NCI-H345 treated with DMSO at 0.1 percent for 48 hours (cell line): ENCODE measurements around the gene SATL1.
"Not testable (repeated sequence)": the region's sequence is repeated elsewhere in the genome, so short reads cannot be mapped to it uniquely, and the experiment has no call there.

Experiments
- DNase-seq: peaks from one replicate; lab custom pipeline; 2025; ENCODE audit not compliant: unreplicated experiment; lab: John Stamatoyannopoulos, UW

The SATL1 gene, protein sequence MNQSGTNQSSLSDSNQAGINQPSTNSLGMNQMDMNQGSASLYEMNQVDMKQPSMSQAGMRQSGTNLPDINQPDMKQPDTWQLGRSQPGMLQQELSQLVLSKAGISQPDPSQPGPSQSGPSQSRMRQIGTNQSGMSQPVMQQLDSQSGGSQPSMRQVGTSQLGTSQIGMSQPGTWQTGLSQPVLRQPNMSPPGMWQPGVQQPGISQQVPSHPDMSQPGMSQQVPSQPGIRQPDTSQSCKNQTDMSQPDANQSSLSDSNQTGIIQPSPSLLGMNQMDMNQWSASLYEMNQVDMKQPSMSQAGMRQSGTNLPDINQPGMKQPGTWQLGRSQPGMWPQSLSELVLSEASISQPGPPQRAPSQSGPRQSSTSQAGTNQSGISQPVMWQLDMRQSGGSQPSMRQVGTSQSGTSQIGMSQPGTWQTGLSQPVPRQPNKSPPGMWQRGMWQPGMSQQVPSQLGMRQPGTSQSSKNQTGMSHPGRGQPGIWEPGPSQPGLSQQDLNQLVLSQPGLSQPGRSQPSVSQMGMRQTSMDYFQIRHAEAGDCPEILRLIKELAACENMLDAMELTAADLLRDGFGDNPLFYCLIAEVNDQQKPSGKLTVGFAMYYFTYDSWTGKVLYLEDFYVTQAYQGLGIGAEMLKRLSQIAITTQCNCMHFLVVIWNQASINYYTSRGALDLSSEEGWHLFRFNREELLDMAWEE

DNA sequence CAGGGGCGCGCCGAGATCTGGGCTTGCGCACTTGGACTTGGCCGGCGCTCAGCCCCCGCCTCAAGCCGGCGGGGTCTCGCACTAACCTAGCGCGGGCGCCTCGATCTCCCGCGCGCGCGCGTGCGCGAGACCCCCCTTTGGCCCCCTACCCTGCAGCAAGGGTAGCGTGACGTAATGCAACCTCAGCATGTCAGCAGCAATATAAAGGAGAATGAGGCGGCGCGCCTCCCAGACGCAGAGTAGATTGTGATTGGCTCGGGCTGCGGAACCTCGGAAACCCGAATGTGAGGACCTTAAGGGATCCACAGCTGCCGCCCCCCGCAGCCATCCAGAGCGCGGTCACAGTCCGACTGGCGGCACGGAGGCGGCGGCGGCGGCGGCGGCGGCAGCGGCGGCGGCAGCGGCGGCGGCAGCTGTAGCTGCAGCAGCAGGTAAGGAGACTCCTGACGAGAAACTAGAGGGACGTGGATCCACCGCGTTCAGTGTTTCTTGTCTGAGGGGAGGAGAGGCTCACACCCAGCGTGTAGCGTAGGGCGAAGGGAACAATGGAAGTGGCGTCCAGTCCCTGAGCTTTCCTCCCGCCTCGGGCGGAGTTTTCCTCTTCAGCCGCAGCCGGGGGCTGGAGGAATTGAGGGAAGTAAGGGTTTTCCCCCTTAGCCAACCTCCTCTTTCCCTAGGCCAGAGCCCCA is at the start of gene SATL1, which contains the start of gene ZNF711:
SATL1 (minus strand) TSS at position 19 of the 689 bp plus-strand sequence. CDS start 134,811 bp downstream, outside the sequence.
ZNF711 (plus strand) TSS at position 231 of the 689 bp plus-strand sequence. CDS start 3,582 bp downstream, outside the sequence.
- peak; percentile 75 for DNase-seq

GRCh38 chrX:85288992-85289723 is 45.6 kb upstream of the SATL1 start:
- DNase-seq, result no peak

GRCh38 chrX:85285286-85285685 is 41.7 kb upstream of the SATL1 start:
- DNase-seq, result not testable (repeated sequence)

DNA sequence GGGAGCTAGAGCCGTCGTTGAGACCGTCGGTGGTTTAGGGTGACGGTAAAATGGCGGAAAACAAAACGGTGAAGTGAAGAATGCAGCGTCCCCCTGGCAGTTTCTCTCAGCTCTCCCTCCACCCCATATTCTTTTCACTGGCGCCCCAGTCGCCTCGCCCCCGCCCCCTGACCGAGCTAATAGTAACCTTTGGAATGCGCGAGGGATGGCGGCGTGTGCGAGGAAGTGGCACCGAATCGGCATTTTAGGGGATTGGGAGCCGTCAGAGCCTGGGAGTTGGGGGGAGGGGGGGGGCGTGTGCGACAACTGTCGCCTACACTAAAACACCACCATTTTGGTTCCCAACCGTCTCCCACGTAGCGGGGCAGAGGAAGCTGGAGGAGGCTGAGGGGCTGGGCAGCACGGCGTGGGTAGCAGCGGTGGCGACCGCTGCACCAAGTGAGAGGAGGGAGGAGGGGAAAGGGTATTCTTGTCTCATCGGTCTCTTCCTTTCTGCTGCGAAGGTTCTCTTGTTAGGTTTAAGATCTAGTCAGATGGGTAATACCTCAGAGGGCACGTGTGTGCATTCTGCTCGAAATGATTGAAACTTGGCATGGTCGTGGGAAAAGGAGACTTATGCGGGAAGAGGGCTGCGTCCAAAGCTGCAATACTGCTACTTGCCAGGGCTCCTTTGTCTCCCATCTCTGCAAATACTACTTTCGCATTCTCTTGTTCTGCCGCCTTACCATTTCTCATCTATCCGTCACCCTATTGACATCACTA is 1.1 kb upstream of the SATL1 start:
- DNase-seq, result peak; percentile 39

DNA sequence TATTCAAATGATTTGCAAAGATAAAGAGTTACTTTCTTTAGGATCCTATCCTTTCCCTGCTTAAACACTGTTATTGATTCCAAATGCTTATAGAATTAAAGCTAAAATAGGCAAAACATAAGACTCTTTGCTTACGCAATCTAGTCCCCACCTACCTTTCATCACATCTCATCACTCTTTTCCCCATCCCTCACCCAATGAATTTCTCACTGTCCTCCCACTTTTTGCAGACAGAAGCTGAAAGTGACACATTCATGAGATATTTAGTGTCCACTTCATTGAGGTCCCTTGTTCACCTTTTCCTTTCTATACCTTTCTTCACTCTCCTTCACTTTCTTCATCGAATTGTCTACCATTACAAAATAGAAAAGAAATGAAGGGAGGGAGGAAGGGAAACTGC is 424 bp downstream of the SATL1 start:
- DNase-seq, result no peak

DNA sequence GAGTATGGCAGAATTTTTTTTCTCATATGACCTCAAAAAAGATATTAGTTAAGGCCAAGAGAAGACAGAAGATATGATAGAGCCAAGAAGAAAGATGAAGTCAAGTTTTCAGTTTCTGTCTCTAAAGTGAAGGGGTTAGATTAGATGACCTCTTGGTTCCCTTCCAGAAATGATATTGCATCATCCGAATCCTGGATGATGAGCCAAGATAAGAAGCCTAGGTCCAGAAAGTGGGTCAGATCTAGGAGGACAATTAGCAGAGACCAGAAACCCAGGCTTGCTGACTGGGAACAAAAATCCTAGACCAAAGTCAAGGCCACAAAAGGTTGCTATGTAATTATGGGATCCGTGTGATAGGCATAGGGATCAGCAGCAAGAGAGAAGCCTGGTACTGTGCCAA is 20.2 kb downstream of the SATL1 start:
- DNase-seq, result no peak

DNA sequence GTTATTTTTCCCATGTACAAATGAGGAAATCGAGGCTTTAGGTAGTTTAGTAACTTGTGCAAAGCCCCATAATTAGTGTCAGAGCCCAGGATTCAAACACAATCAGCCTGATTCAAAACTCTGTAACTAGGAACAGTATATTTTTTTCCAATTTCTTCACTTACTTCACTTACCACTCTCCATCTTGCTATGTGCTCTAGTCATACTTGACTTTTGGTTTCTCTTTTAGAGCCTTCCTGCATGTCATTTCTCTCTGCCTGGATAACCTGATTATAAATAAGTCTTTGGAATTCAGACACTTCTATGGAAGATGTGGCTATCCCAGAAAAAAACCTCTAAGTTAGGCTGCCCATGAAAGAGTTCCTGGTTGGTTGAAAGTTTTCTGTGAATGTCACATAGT is 22.2 kb downstream of the SATL1 start:
- no peak for DNase-seq

GRCh38 chrX:85215946-85216345 is 27.6 kb downstream of the SATL1 start:
- DNase-seq, result no peak

GRCh38 chrX:85213792-85214530 is 29.6 kb downstream of the SATL1 start:
- no peak for DNase-seq

- DNase-seq, result no peak
Measured at GRCh38 chrX:85203461-85203970, 40.1 kb downstream of the SATL1 start.

DNA sequence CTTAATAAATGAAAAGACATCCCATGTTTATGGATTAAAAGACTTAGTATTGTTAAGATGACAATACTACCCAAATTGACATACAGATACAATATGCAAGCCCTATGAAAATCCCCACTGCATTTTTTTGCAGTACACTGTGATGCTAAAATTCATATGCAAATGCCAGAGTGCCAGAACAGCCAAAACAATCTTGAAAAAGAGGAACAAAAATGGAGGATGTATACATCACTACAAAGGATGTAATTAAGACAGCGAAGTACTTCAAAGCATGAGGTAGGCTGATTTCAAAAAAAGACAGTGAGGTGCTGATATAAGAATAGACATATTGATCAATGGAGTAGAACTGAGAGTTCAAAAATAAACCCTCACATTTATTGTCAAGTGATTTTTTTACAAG is 47.3 kb downstream of the SATL1 start:
- no peak for DNase-seq

GRCh38 chrX:85159644-85160043 is 83.9 kb downstream of the SATL1 start:
- no peak for DNase-seq

GRCh38 chrX:85140964-85141363 is 102.6 kb downstream of the SATL1 start:
- no peak for DNase-seq

- no peak for DNase-seq
Measured at GRCh38 chrX:85139422-85139821, 104.2 kb downstream of the SATL1 start.

DNA sequence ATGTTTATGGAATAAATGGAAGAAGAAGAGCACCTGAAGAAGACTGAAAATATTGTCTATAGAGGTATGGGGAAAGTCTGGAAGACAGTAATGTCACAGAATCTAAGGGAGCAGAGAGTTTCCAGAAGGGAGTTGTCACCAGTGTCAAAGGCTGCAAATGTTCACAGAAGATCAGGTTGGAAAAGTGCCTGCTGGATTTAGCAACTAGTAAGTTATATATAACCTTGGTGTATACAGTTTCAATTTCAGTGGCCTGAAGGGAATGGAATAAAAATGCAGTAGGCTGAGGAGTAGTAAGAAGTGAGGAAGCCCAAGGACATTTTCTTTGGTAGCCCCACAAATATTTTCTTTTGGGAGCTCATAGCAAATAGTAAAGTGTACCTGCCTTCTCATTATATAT is 107.2 kb downstream of the SATL1 start:
- no peak for DNase-seq

DNA sequence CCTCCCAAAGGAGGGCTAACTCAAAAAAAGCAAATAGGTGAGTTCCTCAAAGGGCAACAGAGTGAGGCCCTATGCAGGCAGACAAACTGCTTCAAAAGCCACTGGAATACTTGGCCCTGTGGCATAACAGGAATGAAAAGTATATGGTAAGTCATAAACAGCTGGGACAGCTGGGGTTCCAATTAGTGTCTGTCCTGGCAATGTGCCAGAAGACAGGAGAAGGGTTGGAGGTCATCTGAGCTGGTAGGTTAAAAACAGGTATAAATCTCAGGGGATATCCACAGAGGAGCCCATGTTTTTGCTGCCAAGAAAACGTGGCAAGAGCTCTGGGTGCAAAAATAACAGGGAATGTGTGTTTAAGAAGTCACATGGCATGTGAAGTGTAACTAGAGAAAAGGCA is 128.3 kb downstream of the SATL1 start:
- DNase-seq, result peak; percentile 2

GRCh38 chrX:85114776-85115175 is 128.8 kb downstream of the SATL1 start:
- no peak for DNase-seq

GRCh38 chrX:85114171-85114570 is 129.4 kb downstream of the SATL1 start:
- DNase-seq, result no peak

- DNase-seq, result no peak
Measured at GRCh38 chrX:85113746-85114145, 129.8 kb downstream of the SATL1 start.
